Measurements from ENCODE around the gene KCNMA1.

Gene KCNMA1

DNA sequence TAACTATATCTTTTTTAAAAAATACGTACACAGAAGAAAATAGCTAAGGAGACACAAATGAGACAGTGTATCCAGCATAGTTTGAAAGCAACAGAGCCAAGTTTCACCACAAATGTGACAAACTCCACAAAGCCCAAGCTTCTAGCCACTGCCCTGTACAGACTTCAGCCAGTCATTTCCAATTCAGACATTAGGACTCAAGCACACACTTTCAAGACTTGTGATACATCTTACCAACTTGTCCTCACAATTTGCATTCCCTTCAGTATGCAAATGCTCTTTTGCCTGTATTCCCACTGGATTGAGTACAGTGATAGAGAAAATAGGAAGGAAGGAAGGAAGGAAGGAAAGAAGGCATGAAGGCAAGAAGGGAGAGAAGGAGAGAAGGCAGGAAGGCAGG lies 510.4 kb downstream of the KCNMA1 start:
- TF ChIP-seq YY1 (IDR thresholded peaks at IDR 0.05; ENCODE audit: low read depth) = no peak
- TF ChIP-seq TEAD4 (IDR thresholded peaks at IDR 0.05) = no peak
- TF ChIP-seq, protein P1, sequence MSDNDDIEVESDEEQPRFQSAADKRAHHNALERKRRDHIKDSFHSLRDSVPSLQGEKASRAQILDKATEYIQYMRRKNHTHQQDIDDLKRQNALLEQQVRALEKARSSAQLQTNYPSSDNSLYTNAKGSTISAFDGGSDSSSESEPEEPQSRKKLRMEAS (IDR thresholded peaks at IDR 0.05) = no peak
- TF ChIP-seq RAD21 (IDR thresholded peaks at IDR 0.05; ENCODE audit: low read depth) = no peak
- TF ChIP-seq CEBPB (IDR thresholded peaks at IDR 0.05) = no peak
- no peak for TF ChIP-seq TAF1 (IDR thresholded peaks at IDR 0.05; ENCODE audit: low read depth)
- TF ChIP-seq, protein P2, sequence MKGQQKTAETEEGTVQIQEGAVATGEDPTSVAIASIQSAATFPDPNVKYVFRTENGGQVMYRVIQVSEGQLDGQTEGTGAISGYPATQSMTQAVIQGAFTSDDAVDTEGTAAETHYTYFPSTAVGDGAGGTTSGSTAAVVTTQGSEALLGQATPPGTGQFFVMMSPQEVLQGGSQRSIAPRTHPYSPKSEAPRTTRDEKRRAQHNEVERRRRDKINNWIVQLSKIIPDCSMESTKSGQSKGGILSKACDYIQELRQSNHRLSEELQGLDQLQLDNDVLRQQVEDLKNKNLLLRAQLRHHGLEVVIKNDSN (IDR thresholded peaks at IDR 0.05) = no peak
- no peak for TF ChIP-seq EP300 (IDR thresholded peaks at IDR 0.05; ENCODE audit: borderline replicate concordance)
- no peak for TF ChIP-seq FOXM1 (IDR thresholded peaks at IDR 0.05; ENCODE audit: borderline replicate concordance, low read depth)
- TF ChIP-seq NFIC (IDR thresholded peaks at IDR 0.05) = no peak
- TF ChIP-seq CREB1 (IDR thresholded peaks at IDR 0.05; ENCODE audit: low read depth) = no peak
- TF ChIP-seq, protein P3, sequence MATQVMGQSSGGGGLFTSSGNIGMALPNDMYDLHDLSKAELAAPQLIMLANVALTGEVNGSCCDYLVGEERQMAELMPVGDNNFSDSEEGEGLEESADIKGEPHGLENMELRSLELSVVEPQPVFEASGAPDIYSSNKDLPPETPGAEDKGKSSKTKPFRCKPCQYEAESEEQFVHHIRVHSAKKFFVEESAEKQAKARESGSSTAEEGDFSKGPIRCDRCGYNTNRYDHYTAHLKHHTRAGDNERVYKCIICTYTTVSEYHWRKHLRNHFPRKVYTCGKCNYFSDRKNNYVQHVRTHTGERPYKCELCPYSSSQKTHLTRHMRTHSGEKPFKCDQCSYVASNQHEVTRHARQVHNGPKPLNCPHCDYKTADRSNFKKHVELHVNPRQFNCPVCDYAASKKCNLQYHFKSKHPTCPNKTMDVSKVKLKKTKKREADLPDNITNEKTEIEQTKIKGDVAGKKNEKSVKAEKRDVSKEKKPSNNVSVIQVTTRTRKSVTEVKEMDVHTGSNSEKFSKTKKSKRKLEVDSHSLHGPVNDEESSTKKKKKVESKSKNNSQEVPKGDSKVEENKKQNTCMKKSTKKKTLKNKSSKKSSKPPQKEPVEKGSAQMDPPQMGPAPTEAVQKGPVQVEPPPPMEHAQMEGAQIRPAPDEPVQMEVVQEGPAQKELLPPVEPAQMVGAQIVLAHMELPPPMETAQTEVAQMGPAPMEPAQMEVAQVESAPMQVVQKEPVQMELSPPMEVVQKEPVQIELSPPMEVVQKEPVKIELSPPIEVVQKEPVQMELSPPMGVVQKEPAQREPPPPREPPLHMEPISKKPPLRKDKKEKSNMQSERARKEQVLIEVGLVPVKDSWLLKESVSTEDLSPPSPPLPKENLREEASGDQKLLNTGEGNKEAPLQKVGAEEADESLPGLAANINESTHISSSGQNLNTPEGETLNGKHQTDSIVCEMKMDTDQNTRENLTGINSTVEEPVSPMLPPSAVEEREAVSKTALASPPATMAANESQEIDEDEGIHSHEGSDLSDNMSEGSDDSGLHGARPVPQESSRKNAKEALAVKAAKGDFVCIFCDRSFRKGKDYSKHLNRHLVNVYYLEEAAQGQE (IDR thresholded peaks at IDR 0.05; ENCODE audit: low read depth) = no peak
- no peak for TF ChIP-seq TCF12 (IDR thresholded peaks at IDR 0.05; ENCODE audit: low read depth)
- TF ChIP-seq EGR1 (IDR thresholded peaks at IDR 0.05) = no peak
- no peak for TF ChIP-seq ZBTB7A (IDR thresholded peaks at IDR 0.05; ENCODE audit: low read depth)

DNA sequence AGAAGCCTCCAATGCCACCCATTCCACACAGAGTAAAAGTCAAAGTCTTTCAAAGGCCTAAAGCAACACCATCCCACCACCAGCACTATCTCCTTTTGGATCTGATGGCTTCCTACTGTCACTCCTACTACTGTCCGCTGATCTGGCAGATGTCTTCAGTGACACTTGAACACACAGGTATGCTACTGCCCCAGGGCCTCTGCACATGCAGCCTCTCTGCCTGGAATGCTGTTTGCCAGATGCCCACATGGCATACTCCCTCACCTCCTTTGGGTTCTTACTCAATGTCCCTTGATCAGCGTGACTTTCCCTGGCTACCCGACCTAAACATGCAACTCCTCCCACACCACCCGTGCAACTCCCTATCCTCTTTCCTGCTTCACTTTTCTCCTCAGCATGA lies 512.4 kb downstream of the KCNMA1 start:
- no peak for TF ChIP-seq TEAD4 (IDR thresholded peaks at IDR 0.05)
- no peak for TF ChIP-seq RAD21 (IDR thresholded peaks at IDR 0.05; ENCODE audit: low read depth)
- TF ChIP-seq NFIC (IDR thresholded peaks at IDR 0.05) = no peak
- no peak for TF ChIP-seq ZBTB7A (IDR thresholded peaks at IDR 0.05; ENCODE audit: low read depth)
- TF ChIP-seq CEBPB (IDR thresholded peaks at IDR 0.05) = no peak
- TF ChIP-seq YY1 (IDR thresholded peaks at IDR 0.05; ENCODE audit: low read depth) = no peak
- no peak for TF ChIP-seq CREB1 (IDR thresholded peaks at IDR 0.05; ENCODE audit: low read depth)
- TF ChIP-seq, protein P3 (IDR thresholded peaks at IDR 0.05; ENCODE audit: low read depth) = no peak
- TF ChIP-seq EGR1 (IDR thresholded peaks at IDR 0.05) = no peak
- no peak for TF ChIP-seq TAF1 (IDR thresholded peaks at IDR 0.05; ENCODE audit: low read depth)
- no peak for TF ChIP-seq TCF12 (IDR thresholded peaks at IDR 0.05; ENCODE audit: low read depth)
- TF ChIP-seq, protein P2 (IDR thresholded peaks at IDR 0.05) = no peak
- no peak for TF ChIP-seq FOXM1 (IDR thresholded peaks at IDR 0.05; ENCODE audit: borderline replicate concordance, low read depth)
- TF ChIP-seq, protein P1 (IDR thresholded peaks at IDR 0.05) = no peak
- no peak for TF ChIP-seq EP300 (IDR thresholded peaks at IDR 0.05; ENCODE audit: borderline replicate concordance)

DNA sequence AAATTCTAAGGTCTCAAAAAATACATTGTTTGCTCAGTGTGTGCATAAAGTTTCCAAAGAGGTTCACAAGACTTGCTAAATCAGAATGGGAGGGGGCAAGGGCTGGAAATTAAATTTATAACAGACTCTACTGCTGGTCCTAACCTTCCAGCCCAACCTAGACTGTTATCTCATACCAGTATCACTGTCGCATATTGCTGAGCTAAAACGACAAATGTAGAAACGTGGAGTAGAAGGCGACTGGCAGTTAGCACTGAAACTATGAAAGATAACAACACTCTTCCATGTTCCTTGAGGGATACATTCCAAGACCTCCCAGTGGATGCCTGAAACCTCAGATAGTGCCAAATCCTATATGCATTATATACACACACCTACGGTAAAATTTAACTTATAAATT lies 514.3 kb downstream of the KCNMA1 start:
- TF ChIP-seq YY1 (IDR thresholded peaks at IDR 0.05; ENCODE audit: low read depth) = no peak
- no peak for TF ChIP-seq EP300 (IDR thresholded peaks at IDR 0.05; ENCODE audit: borderline replicate concordance)
- TF ChIP-seq NFIC (IDR thresholded peaks at IDR 0.05) = no peak
- no peak for TF ChIP-seq CEBPB (IDR thresholded peaks at IDR 0.05)
- TF ChIP-seq, protein P1 (IDR thresholded peaks at IDR 0.05) = no peak
- TF ChIP-seq, protein P3 (IDR thresholded peaks at IDR 0.05; ENCODE audit: low read depth) = no peak
- no peak for TF ChIP-seq TCF12 (IDR thresholded peaks at IDR 0.05; ENCODE audit: low read depth)
- no peak for TF ChIP-seq ZBTB7A (IDR thresholded peaks at IDR 0.05; ENCODE audit: low read depth)
- no peak for TF ChIP-seq RAD21 (IDR thresholded peaks at IDR 0.05; ENCODE audit: low read depth)
- TF ChIP-seq TAF1 (IDR thresholded peaks at IDR 0.05; ENCODE audit: low read depth) = no peak
- TF ChIP-seq, protein P2 (IDR thresholded peaks at IDR 0.05) = no peak
- no peak for TF ChIP-seq CREB1 (IDR thresholded peaks at IDR 0.05; ENCODE audit: low read depth)
- no peak for TF ChIP-seq TEAD4 (IDR thresholded peaks at IDR 0.05)
- no peak for TF ChIP-seq FOXM1 (IDR thresholded peaks at IDR 0.05; ENCODE audit: borderline replicate concordance, low read depth)
- TF ChIP-seq EGR1 (IDR thresholded peaks at IDR 0.05) = no peak

Measured in Ishikawa (cell line).